Measurements from ENCODE around the gene KIF13A. TPM values are rescaled to one million over a fixed set of nuclear protein-coding genes. Genes with fewer than 3 reads are reported as not detected.

Gene KIF13A
- total RNA-seq, 1 experiment from 2014 or later: 49.3 TPM

GRCh38 chr6:17945111-17945510 lies 42.3 kb downstream of the KIF13A start:
- H3K27ac ChIP-seq (ENCODE audit: low read length): no peak overlapping the region
- ATAC-seq (no peak), DNase-seq (ENCODE audit: low read depth, low spot score) (no peak)
- BruUV-seq (replicated peaks): no TSS peak
- H3K36me3 ChIP-seq (ENCODE audit: control insufficient read depth, insufficient read depth, low read length): no peaks in the 10 kb centered on the region
- intact Hi-C loops (cut with micrococcal nuclease; ENCODE audit: unreplicated experiment): no loop called here
- ChIA-PET CTCF (no interaction called here), POLR2A (no interaction called here)
- H3K9me3 ChIP-seq (ENCODE audit: control insufficient read depth, insufficient read depth, low read depth, low read length): no peaks in the 10 kb centered on the region
- in situ Hi-C loops (cut with HindIII; ENCODE audit: low pct_unique_long_range_greater_than_20kb, low sequenced_read_pairs): no loop called here
- no peaks in the 10 kb centered on the region for H3K27me3 ChIP-seq (ENCODE audit: control insufficient read depth, insufficient read depth, low read length)
- no peaks in the 10 kb centered on the region for H3K4me1 ChIP-seq (ENCODE audit: control insufficient read depth, insufficient read depth, low read length)
- TF ChIP-seq POLR2AphosphoS5 (IDR thresholded peaks at IDR 0.05; ENCODE audit: low read depth, low read length) (no peak), SIN3A (IDR thresholded peaks at IDR 0.05; ENCODE audit: borderline replicate concordance, insufficient read depth, low read depth, low read length) (no peak), REST (IDR thresholded peaks at IDR 0.05; ENCODE audit: insufficient read depth in 1 of 2, low read depth in 2 of 2, low read length in 1 of 2) (no peak), TCF7L2 (IDR thresholded peaks at IDR 0.05; ENCODE audit: low read depth, low read length) (no peak), CTCF (IDR thresholded peaks at IDR 0.05) (no peak)
- H3K4me3 ChIP-seq (ENCODE audit: low read depth in 2 of 2, low read length in 2 of 2): no peak overlapping the region

- Histone ChIP-seq H3K36me3 (ENCODE audit: control insufficient read depth, insufficient read depth, low read length) (no peaks in the 10 kb centered on the region), H3K27ac (ENCODE audit: low read length) (no peak overlapping the region), H3K9me3 (ENCODE audit: control insufficient read depth, insufficient read depth, low read depth, low read length) (no peaks in the 10 kb centered on the region), H3K4me3 (ENCODE audit: low read depth in 2 of 2, low read length in 2 of 2) (no peak overlapping the region), H3K4me1 (ENCODE audit: control insufficient read depth, insufficient read depth, low read length) (no peaks in the 10 kb centered on the region), H3K27me3 (ENCODE audit: control insufficient read depth, insufficient read depth, low read length) (no peaks in the 10 kb centered on the region)
- TF ChIP-seq REST (IDR thresholded peaks at IDR 0.05; ENCODE audit: insufficient read depth in 1 of 2, low read depth in 2 of 2, low read length in 1 of 2): no peak
- no peak for TF ChIP-seq SIN3A (IDR thresholded peaks at IDR 0.05; ENCODE audit: borderline replicate concordance, insufficient read depth, low read depth, low read length)
- no peak for TF ChIP-seq TCF7L2 (IDR thresholded peaks at IDR 0.05; ENCODE audit: low read depth, low read length)
- no peak for TF ChIP-seq CTCF (IDR thresholded peaks at IDR 0.05)
- no peak for TF ChIP-seq POLR2AphosphoS5 (IDR thresholded peaks at IDR 0.05; ENCODE audit: low read depth, low read length)
- intact Hi-C loops (cut with micrococcal nuclease; ENCODE audit: unreplicated experiment): no loop called here
- CTCF ChIA-PET: no interaction called here
- in situ Hi-C loops (cut with HindIII; ENCODE audit: low pct_unique_long_range_greater_than_20kb, low sequenced_read_pairs): no loop called here
- ATAC-seq (no peak), DNase-seq (ENCODE audit: low read depth, low spot score) (no peak)
- POLR2A ChIA-PET: no interaction called here
- no TSS peak for BruUV-seq (replicated peaks)
These were observed 46.1 kb downstream of the KIF13A start for GRCh38 chr6:17941318-17941717.

All from Panc1 (cell line).